Lung microvascular endothelial cell (primary cell): ENCODE data around the gene STARD9. TPM values are rescaled to one million over a fixed set of nuclear protein-coding genes. Genes with fewer than 3 reads are reported as not detected.

ENCODE experiments used
- DNase-seq, 2 donors: peaks; one replicate each; pipeline versions ENCODE4 v3.0.0 to v3.0.0-alpha.2; 2010; ENCODE audit warnings: low read depth in 2 of 2
- total RNA-seq: library from RNA; depleted of rRNA; stranded (reverse); fragments of >200 nt; gene quantifications from 2 replicates; pipeline ENCODE4 v1.2.1, GENCODE V29; 2014

STARD9 gene
- total RNA-seq, 1 donor from 2014 or later = 9.3 TPM

- no peak for DNase-seq
Observed at GRCh38 chr15:42693496-42693895, 118.1 kb downstream of the STARD9 start.

GRCh38 chr15:42693942-42694341, 118.5 kb downstream of the STARD9 start:
- DNase-seq = no peak

- no peak for DNase-seq
Observed at GRCh38 chr15:42694398-42694797, 119.0 kb downstream of the STARD9 start.

- DNase-seq = no peak
Observed at GRCh38 chr15:42695527-42696071, 120.2 kb downstream of the STARD9 start.

GRCh38 chr15:42696626-42697025, 121.2 kb downstream of the STARD9 start:
- DNase-seq = no peak

- peak; percentile 78 to 85 for DNase-seq
Observed at GRCh38 chr15:42704492-42704926, 129.1 kb downstream of the STARD9 start.

- no peak for DNase-seq
Observed at GRCh38 chr15:42705336-42705735, 129.9 kb downstream of the STARD9 start.

- DNase-seq = peak; percentile 39 to 69
Observed at GRCh38 chr15:42707068-42707467, 131.7 kb downstream of the STARD9 start.

- DNase-seq = peak; percentile 56 to 64
Observed at GRCh38 chr15:42707873-42708544, 132.6 kb downstream of the STARD9 start.

GRCh38 chr15:42710662-42711061, 135.3 kb downstream of the STARD9 start:
- no peak for DNase-seq

GRCh38 chr15:42711746-42712145, 136.3 kb downstream of the STARD9 start:
- DNase-seq = no peak

GRCh38 chr15:42712584-42712983, 137.2 kb downstream of the STARD9 start:
- DNase-seq = no peak

GRCh38 chr15:42716125-42716524, 140.7 kb downstream of the STARD9 start:
- DNase-seq = no peak

- no peak for DNase-seq
Observed at GRCh38 chr15:42716626-42717025, 141.2 kb downstream of the STARD9 start.

- DNase-seq = no peak
Observed at GRCh38 chr15:42719043-42719442, 143.6 kb downstream of the STARD9 start.

GRCh38 chr15:42720071-42720470, 144.7 kb downstream of the STARD9 start:
- no peak for DNase-seq

- no peak for DNase-seq
Observed at GRCh38 chr15:42721016-42721415, 145.6 kb downstream of the STARD9 start.

GRCh38 chr15:42721916-42722315, 146.5 kb downstream of the STARD9 start:
- no peak for DNase-seq

GRCh38 chr15:42723068-42723467, 147.7 kb downstream of the STARD9 start:
- DNase-seq = peak; percentile 17 to 38

- DNase-seq = no peak
Observed at GRCh38 chr15:42724276-42724675, 148.9 kb downstream of the STARD9 start.

- DNase-seq = peak in 1 of 2 donors; percentile 17
Observed at GRCh38 chr15:42725331-42725903, 150.0 kb downstream of the STARD9 start.

GRCh38 chr15:42726114-42726513, 150.7 kb downstream of the STARD9 start:
- no peak for DNase-seq

- DNase-seq = no peak
Observed at GRCh38 chr15:42727750-42728381, 152.5 kb downstream of the STARD9 start.
